Measurements from ENCODE around the gene DNAJC15. TPM values are rescaled to one million over a fixed set of nuclear protein-coding genes. Genes with fewer than 3 reads are reported as not detected.

Gene DNAJC15
- total and polyA plus RNA-seq, 4 experiments from 2014 or later: 9.7 to 16.0 (median 13.0) TPM

DNA sequence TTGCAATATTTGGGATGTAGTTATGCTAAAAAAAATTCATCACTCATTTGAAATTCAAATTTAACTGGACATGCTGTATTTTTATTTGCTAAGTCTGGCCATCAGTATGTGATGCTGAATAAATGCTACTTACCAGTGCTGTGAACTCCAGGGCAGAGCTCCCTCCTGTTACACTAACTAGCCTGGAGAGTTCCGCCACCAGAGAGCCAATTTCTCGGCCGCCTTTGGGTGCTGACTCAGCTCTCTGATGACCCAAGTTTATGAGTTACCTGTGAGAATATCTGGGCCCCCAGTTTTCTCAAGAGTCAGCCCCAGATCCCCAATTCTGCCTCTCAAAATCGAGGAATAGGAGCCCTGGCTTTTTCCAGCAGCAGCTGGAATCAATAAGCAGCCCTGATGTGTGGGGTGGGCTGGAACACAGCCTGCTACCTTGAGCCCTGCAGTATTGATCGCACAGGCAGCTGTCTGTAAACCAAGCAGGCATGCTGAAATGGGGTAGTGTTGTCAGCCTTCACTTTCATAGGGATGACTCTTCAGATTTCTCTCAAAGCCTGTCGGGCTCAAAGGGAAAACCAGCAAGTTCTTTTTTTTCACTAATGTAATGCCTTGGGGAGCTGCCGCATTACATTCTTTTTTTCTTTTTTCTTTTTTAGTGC, 113.7 kb downstream of the DNAJC15 start:
- Mint-ChIP-seq H3K4me3 (no peak overlapping the region), H3K27ac (no peak overlapping the region), H3K9me3 (no peaks in the 10 kb centered on the region), H3K4me1 (no peaks in the 10 kb centered on the region), H3K27me3 (peaks cover 12 to 14% of the 10 kb centered on the region in 2 donors), H3K36me3 (no peaks in the 10 kb centered on the region)
- no peak overlapping the region for H3K27ac ChIP-seq (ENCODE audit: low read depth, low read length)
- no peaks in the 10 kb centered on the region for H3K9me3 ChIP-seq (ENCODE audit: control insufficient read depth in 1 of 2, low read length in 2 of 2)
- H3K36me3 ChIP-seq (ENCODE audit: insufficient read depth, low read length): no peaks in the 10 kb centered on the region
- ChIA-PET CTCF (ENCODE audit: partially characterized antibody) (interaction anchor here (0.7 kb wide), 1 partner anchor 48 kb away, joined by 3 read pairs; no protein-coding TSS in a partner anchor), POLR2A (ENCODE audit: partially characterized antibody) (no interaction called here)
- H3K4me3 ChIP-seq (ENCODE audit: low read length in 2 of 2): no peak overlapping the region
- no peaks in the 10 kb centered on the region for H3K27me3 ChIP-seq (ENCODE audit: insufficient read depth, low read length)
- no peak for DNase-seq
- intact Hi-C loops (cut with micrococcal nuclease): no loop called here
- H3K4me1 ChIP-seq (ENCODE audit: insufficient read depth, low read length): no peaks in the 10 kb centered on the region

DNA sequence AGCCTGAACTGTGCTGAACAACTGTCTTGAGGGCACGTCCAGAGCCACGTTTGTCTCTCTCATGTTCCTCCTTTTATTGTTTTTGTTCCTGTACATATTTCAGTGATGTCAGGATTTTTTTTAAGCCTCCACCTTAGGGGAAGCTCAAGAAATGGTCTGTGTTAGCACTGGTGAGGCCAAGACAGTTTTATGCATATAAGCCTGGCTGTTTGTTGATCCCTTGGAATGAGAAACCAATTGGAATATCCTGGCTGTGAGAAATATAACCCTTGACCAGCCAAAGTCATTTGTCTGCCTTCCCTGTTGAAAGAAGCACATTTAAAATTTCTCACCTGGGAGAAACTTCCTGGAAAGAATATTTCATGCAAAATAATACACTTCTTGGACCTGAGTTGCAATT, 115.8 kb downstream of the DNAJC15 start:
- H3K9me3 ChIP-seq (ENCODE audit: control insufficient read depth in 1 of 2, low read length in 2 of 2): no peaks in the 10 kb centered on the region
- intact Hi-C loops (cut with micrococcal nuclease): no loop called here
- CTCF ChIA-PET (ENCODE audit: partially characterized antibody): no interaction called here

DNA sequence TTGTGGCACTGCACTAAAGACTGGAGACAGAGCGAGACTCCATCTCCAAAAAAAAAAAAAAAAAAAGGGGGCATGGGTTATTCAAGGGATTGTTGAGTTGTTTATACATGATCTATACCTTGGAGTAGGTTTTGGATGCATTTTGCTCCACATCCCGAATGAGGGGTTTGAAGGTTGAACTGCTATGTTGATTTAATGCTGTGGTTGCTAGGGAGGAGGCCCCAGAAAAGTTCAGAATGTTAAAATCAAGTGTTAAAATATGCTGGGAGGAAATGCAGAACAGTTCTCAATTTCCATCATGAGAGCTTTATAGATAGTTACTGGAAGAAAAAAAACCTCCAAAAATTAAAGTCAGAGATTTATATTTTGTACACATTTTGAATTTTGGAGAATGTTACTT, 116.5 kb downstream of the DNAJC15 start:
- intact Hi-C loops (cut with micrococcal nuclease): no loop called here
- no peaks in the 10 kb centered on the region for H3K27me3 ChIP-seq (ENCODE audit: insufficient read depth, low read length)
- CTCF ChIA-PET (ENCODE audit: partially characterized antibody): no interaction called here
- Mint-ChIP-seq H3K4me1 (no peaks in the 10 kb centered on the region), H3K36me3 (no peaks in the 10 kb centered on the region), H3K9me3 (no peaks in the 10 kb centered on the region), H3K27ac (no peak overlapping the region), H3K27me3 (peaks cover 6 to 8% of the 10 kb centered on the region in 2 donors), H3K4me3 (no peak overlapping the region)
- no peak overlapping the region for H3K4me3 ChIP-seq (ENCODE audit: low read length in 2 of 2)
- H3K27ac ChIP-seq (ENCODE audit: low read depth, low read length): no peak overlapping the region
- no peaks in the 10 kb centered on the region for H3K4me1 ChIP-seq (ENCODE audit: insufficient read depth, low read length)
- H3K9me3 ChIP-seq (ENCODE audit: control insufficient read depth in 1 of 2, low read length in 2 of 2): no peaks in the 10 kb centered on the region
- H3K36me3 ChIP-seq (ENCODE audit: insufficient read depth, low read length): no peaks in the 10 kb centered on the region
- no peak for DNase-seq
- POLR2A ChIA-PET (ENCODE audit: partially characterized antibody): no interaction called here

More for the DNA sequence above, 115.8 kb downstream of the DNAJC15 start:
- Mint-ChIP-seq H3K27me3 (peaks cover 8 to 10% of the 10 kb centered on the region in 2 donors), H3K4me3 (no peak overlapping the region), H3K9me3 (no peaks in the 10 kb centered on the region), H3K27ac (no peak overlapping the region), H3K4me1 (no peaks in the 10 kb centered on the region), H3K36me3 (no peaks in the 10 kb centered on the region)
- H3K4me1 ChIP-seq (ENCODE audit: insufficient read depth, low read length): no peaks in the 10 kb centered on the region
- no peak for DNase-seq
- POLR2A ChIA-PET (ENCODE audit: partially characterized antibody): no interaction called here
- no peak overlapping the region for H3K4me3 ChIP-seq (ENCODE audit: low read length in 2 of 2)
- no peak overlapping the region for H3K27ac ChIP-seq (ENCODE audit: low read depth, low read length)
- H3K36me3 ChIP-seq (ENCODE audit: insufficient read depth, low read length): no peaks in the 10 kb centered on the region
- H3K27me3 ChIP-seq (ENCODE audit: insufficient read depth, low read length): no peaks in the 10 kb centered on the region

DNA sequence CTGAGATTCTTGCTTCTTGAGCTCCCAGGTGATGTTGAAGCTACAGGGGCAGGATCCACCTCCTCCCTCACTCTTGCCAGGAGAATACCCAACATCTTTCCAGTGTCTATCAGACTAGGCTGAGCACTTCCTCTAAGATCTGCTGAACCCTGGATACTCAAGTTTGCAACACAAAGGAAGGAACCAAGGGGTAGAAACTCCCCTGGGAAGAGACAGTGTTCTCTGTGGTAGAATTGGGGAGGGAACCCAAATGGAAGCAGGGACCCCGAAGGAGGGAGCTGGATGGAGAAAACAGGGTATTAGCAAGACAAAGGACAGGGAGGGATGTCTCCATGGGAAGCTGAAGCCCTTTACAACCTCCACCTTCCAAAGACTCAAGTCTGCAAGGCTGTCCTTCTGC, 117.6 kb downstream of the DNAJC15 start:
- intact Hi-C loops (cut with micrococcal nuclease): no loop called here
- no peaks in the 10 kb centered on the region for H3K4me1 Mint-ChIP-seq
- Histone ChIP-seq H3K27me3 (ENCODE audit: insufficient read depth, low read length) (no peaks in the 10 kb centered on the region), H3K4me3 (ENCODE audit: low read length in 2 of 2) (no peak overlapping the region), H3K36me3 (ENCODE audit: insufficient read depth, low read length) (no peaks in the 10 kb centered on the region), H3K27ac (ENCODE audit: low read depth, low read length) (no peak overlapping the region), H3K9me3 (ENCODE audit: control insufficient read depth in 1 of 2, low read length in 2 of 2) (no peaks in the 10 kb centered on the region), H3K4me1 (ENCODE audit: insufficient read depth, low read length) (no peaks in the 10 kb centered on the region)
- ChIA-PET POLR2A (ENCODE audit: partially characterized antibody) (no interaction called here), CTCF (ENCODE audit: partially characterized antibody) (interaction anchor here (1.0 to 1.7 kb wide), 2 partner anchors 8 to 171 kb away, joined by 3 to 6 read pairs; no protein-coding TSS in a partner anchor)
- H3K27ac Mint-ChIP-seq: no peak overlapping the region
- no peak overlapping the region for H3K4me3 Mint-ChIP-seq
- H3K27me3 Mint-ChIP-seq: peaks cover 4 to 9% of the 10 kb centered on the region in 2 donors
- no peaks in the 10 kb centered on the region for H3K36me3 Mint-ChIP-seq
- DNase-seq: no peak
- no peaks in the 10 kb centered on the region for H3K9me3 Mint-ChIP-seq

DNA sequence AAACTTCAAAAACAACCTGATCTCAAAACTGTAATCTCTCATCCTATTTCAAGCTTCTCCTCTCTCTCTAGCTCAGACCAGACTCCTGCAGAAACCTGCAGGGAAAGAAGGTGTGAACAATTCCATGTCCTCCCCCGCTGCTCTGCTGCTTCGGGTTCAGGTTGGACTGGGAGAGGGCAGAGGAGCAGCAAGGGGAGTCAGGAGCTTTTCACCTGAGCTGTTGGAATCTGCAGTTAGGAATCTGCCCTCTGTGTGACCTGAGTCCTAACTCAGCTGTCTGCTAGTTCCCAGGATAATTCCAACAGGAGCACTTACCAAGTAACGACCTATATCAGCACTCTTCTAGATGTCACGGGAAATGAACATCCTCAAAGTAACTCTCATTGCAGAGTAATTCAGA, 118.3 kb downstream of the DNAJC15 start:
- H3K4me1 ChIP-seq (ENCODE audit: insufficient read depth, low read length): no peaks in the 10 kb centered on the region
- CTCF ChIA-PET (ENCODE audit: partially characterized antibody): interaction anchor here (1.0 to 1.7 kb wide), 3 partner anchors 9 to 172 kb away, joined by 3 to 6 read pairs (median 3); no protein-coding TSS in a partner anchor

DNA sequence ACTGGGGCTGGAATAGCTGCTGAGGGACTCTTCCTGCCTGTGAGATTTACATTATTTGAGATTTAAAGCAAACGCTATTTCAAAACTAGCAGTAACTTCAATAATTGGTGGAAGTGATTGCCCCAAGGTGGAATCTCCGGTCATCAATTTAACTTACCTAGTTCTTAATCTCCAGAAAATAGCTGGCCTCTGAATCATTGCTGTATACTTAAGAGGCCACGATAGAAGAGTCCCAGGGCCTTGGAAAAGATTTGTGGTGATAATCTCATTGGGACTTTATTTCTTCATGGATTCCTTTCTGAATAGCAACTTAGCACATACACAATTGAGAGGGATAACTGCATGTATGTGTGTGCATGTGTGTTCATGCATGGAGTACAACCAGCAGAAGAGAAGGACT, 120.2 kb downstream of the DNAJC15 start:
- Mint-ChIP-seq H3K9me3 (peaks cover 0 to 2% (median 0%) of the 10 kb centered on the region in 8 donors), H3K36me3 (no peaks in the 10 kb centered on the region), H3K27me3 (peaks cover 1 to 11% of the 10 kb centered on the region in 2 donors)

More for the DNA sequence above, 118.3 kb downstream of the DNAJC15 start:
- H3K36me3 ChIP-seq (ENCODE audit: insufficient read depth, low read length): no peaks in the 10 kb centered on the region
- no peak overlapping the region for H3K4me3 ChIP-seq (ENCODE audit: low read length in 2 of 2)
- POLR2A ChIA-PET (ENCODE audit: partially characterized antibody): no interaction called here
- Mint-ChIP-seq H3K36me3 (no peaks in the 10 kb centered on the region), H3K27ac (no peak overlapping the region), H3K9me3 (peaks cover 0 to 2% (median 0%) of the 10 kb centered on the region in 8 donors), H3K27me3 (peaks cover 4 to 12% of the 10 kb centered on the region in 2 donors), H3K4me3 (no peak overlapping the region), H3K4me1 (no peaks in the 10 kb centered on the region)
- H3K27me3 ChIP-seq (ENCODE audit: insufficient read depth, low read length): no peaks in the 10 kb centered on the region
- DNase-seq: no peak
- H3K27ac ChIP-seq (ENCODE audit: low read depth, low read length): no peak overlapping the region
- intact Hi-C loops (cut with micrococcal nuclease): no loop called here
- H3K9me3 ChIP-seq (ENCODE audit: control insufficient read depth in 1 of 2, low read length in 2 of 2): no peaks in the 10 kb centered on the region

DNA sequence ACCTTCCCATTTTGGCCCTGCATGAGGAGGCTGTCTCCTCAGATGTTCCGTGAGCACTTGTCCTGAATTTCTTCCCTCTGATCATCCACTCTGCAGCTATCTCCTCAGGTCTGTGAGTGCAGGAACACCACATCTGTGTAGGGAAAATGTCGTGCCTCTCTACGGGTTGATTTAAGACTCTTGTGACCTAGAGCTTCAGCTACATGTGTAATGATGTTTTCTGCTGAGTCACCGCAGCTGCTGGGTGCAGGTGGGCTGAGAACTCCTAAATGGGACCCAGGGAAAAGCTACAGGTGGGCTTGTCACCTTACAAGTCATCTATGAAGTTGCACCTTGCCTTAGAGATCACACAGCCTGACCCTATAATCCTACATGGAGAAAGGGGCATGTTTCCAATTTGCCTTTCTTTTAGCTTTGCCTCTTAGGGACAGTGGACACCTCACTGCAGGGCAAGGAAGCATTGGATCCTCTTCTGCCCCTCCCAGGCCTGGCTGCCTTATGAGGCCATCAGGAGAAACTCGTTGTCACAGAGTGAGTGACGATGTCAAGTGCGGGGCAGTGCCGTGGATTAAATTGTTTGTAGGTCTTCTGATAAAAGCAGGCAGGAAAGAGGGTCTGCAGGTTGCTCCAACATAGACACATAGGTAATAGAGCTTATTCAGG, 122.3 kb downstream of the DNAJC15 start:
- no peaks in the 10 kb centered on the region for H3K4me1 Mint-ChIP-seq
- no peaks in the 10 kb centered on the region for H3K36me3 ChIP-seq (ENCODE audit: insufficient read depth, low read length)
- H3K27ac ChIP-seq (ENCODE audit: low read depth, low read length): no peak overlapping the region
- peaks cover 3 to 11% of the 10 kb centered on the region in 2 donors for H3K27me3 Mint-ChIP-seq
- DNase-seq: no peak
- H3K9me3 Mint-ChIP-seq: peaks cover 0 to 2% (median 0%) of the 10 kb centered on the region in 8 donors
- ChIA-PET POLR2A (ENCODE audit: partially characterized antibody) (no interaction called here), CTCF (ENCODE audit: partially characterized antibody) (interaction anchor here (1.7 kb wide), 1 partner anchor 174 kb away, joined by 5 read pairs; no protein-coding TSS in a partner anchor)
- H3K4me1 ChIP-seq (ENCODE audit: insufficient read depth, low read length): no peaks in the 10 kb centered on the region
- no peaks in the 10 kb centered on the region for H3K36me3 Mint-ChIP-seq
- H3K4me3 ChIP-seq (ENCODE audit: low read length in 2 of 2): no peak overlapping the region
- no peak overlapping the region for H3K27ac Mint-ChIP-seq
- H3K9me3 ChIP-seq (ENCODE audit: control insufficient read depth in 1 of 2, low read length in 2 of 2): no peaks in the 10 kb centered on the region
- intact Hi-C loops (cut with micrococcal nuclease): no loop called here
- H3K27me3 ChIP-seq (ENCODE audit: insufficient read depth, low read length): no peaks in the 10 kb centered on the region
- no peak overlapping the region for H3K4me3 Mint-ChIP-seq

More for the DNA sequence above, 120.2 kb downstream of the DNAJC15 start:
- intact Hi-C loops (cut with micrococcal nuclease): no loop called here
- DNase-seq: no peak
- Histone ChIP-seq H3K27me3 (ENCODE audit: insufficient read depth, low read length) (no peaks in the 10 kb centered on the region), H3K36me3 (ENCODE audit: insufficient read depth, low read length) (no peaks in the 10 kb centered on the region), H3K4me3 (ENCODE audit: low read length in 2 of 2) (no peak overlapping the region), H3K27ac (ENCODE audit: low read depth, low read length) (no peak overlapping the region), H3K4me1 (ENCODE audit: insufficient read depth, low read length) (no peaks in the 10 kb centered on the region), H3K9me3 (ENCODE audit: control insufficient read depth in 1 of 2, low read length in 2 of 2) (no peaks in the 10 kb centered on the region)
- no peak overlapping the region for H3K27ac Mint-ChIP-seq
- H3K4me3 Mint-ChIP-seq: no peak overlapping the region
- no peaks in the 10 kb centered on the region for H3K4me1 Mint-ChIP-seq
- POLR2A ChIA-PET (ENCODE audit: partially characterized antibody): no interaction called here
- CTCF ChIA-PET (ENCODE audit: partially characterized antibody): no interaction called here

All from CD4-positive, alpha-beta memory T cell (primary cell).